ENCODE data around the gene IL1RAPL1.

Gene IL1RAPL1

DNA sequence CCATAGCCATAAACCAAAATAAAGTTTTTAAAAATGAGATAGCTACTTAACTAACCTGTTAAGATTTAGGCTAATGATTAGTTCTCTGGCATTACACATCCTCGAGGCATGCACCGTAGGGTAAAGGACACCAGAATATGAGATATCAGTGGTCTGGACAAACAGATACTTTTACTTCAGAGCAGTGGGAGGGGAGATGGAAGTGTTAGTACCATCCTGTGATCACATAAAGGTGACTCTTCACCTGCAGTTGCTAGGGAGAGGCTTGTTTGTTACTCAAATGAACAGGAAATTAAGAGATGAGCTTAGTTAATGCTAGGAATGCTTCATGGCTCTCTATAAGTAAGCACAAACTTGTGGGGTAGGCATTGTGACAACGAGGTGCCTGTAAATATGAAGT lies 1003.7 kb downstream of the IL1RAPL1 start:
- TF ChIP-seq, protein P1, sequence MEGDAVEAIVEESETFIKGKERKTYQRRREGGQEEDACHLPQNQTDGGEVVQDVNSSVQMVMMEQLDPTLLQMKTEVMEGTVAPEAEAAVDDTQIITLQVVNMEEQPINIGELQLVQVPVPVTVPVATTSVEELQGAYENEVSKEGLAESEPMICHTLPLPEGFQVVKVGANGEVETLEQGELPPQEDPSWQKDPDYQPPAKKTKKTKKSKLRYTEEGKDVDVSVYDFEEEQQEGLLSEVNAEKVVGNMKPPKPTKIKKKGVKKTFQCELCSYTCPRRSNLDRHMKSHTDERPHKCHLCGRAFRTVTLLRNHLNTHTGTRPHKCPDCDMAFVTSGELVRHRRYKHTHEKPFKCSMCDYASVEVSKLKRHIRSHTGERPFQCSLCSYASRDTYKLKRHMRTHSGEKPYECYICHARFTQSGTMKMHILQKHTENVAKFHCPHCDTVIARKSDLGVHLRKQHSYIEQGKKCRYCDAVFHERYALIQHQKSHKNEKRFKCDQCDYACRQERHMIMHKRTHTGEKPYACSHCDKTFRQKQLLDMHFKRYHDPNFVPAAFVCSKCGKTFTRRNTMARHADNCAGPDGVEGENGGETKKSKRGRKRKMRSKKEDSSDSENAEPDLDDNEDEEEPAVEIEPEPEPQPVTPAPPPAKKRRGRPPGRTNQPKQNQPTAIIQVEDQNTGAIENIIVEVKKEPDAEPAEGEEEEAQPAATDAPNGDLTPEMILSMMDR (conservative IDR thresholded peaks at IDR 0.05): no peak

DNA sequence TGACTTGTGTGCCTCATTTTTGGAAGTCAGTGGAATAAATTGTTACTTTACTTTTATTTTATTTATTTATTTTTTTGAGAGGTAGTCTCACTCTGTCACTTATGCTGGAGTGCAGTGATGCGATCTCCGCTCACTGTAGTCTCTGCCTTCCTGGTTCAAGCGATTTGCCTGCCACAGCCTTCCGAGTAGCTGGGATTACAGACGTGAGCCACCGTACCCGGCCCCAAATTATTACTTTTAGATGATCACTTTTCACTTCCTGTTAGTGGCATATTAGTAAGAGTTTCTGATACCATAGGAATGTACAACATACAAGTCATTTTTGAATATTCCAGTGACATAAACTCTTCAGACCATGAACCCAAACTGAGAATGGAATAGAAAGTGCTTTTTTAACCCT lies 1017.1 kb downstream of the IL1RAPL1 start:
- TF ChIP-seq, protein P1 (conservative IDR thresholded peaks at IDR 0.05): no peak
- H3K27ac ChIP-seq: no peak overlapping the region

More for the DNA sequence above, 1003.7 kb downstream of the IL1RAPL1 start:
- H3K27ac ChIP-seq: no peak overlapping the region

DNA sequence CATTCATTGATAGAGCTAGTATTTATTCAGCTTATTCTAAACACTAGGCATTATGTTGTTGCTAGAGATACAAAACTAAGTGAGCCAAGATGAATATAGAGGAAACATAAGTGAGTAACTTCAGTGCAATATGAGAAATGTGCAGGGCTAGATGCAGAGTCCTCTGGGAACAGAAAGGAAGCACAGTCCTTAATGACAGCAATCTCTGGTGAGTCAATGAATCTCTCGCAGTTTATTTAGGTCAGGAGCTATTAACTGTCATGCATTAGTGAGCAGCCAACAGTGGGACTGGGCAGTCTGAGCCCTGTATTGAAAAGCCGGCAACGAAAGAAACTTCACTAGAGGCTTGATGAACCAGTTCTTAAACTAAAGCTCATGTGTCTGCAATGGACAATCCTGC lies 1030.0 kb downstream of the IL1RAPL1 start:
- TF ChIP-seq, protein P1 (conservative IDR thresholded peaks at IDR 0.05): no peak

DNA sequence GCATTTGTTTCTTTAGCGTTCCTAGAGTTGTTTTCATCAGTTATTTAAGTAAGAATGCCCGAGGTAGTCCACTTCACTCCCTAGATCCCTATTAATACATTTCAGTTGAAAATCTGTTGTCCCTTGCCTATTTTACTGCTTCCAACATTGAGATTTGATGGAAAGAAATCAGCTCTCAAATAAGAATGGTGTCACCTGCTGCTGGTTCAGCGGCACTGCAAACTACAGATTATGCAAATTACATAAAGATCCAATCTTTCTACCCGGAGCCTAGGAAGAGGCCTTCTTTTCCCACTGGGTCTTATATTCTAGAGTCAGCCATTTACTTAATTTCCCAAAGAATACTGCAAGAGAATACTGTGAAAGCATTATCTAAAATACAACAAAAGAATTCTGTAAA lies 1030.5 kb downstream of the IL1RAPL1 start:
- peak overlapping the region; percentile 68 for H3K27ac ChIP-seq
- TF ChIP-seq, protein P1 (conservative IDR thresholded peaks at IDR 0.05): peak; percentile 67

More for the DNA sequence above, 1030.0 kb downstream of the IL1RAPL1 start:
- H3K27ac ChIP-seq: peak overlapping the region; percentile 68

DNA sequence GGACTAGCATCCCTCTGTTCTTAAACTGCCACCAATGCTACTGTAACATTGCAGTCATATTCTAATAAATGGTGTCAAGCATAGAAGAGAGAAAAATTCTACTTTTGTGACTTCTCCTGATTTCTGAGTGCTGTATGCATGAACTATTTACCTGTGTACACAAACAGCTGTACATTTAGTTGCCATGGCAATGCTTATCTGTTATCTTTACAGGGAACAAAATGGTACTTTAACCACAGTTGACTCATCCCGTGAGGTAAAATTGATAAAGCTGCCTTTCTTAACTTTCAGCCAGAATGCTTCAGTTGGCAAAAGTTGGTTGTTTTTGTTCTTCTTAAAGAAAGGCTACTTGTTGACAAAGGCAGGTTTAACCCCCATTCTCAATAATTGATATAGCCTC lies 1040.6 kb downstream of the IL1RAPL1 start:
- H3K27ac ChIP-seq: peak overlapping the region; percentile 88
- TF ChIP-seq, protein P1 (conservative IDR thresholded peaks at IDR 0.05): no peak

DNA sequence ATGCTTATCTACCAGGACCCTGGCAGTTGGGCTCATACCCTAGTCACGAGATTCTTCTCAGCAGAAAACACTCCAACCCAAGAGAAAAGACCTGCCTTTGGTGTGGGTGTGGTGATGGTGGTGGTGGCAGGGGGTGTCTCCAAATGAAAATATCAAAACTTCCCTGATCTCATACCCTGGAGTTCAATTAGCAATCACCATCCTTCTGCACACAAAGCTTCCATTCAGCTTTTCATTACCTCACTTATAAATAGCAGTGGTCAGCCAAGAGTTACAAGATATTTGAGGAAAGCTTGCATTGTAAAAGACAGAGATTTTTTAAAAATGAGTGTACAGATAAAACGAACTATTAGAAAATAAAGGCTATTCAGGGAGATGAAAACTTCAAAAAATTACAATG lies 1047.3 kb downstream of the IL1RAPL1 start:
- TF ChIP-seq, protein P1 (conservative IDR thresholded peaks at IDR 0.05): no peak
- H3K27ac ChIP-seq: no peak overlapping the region

DNA sequence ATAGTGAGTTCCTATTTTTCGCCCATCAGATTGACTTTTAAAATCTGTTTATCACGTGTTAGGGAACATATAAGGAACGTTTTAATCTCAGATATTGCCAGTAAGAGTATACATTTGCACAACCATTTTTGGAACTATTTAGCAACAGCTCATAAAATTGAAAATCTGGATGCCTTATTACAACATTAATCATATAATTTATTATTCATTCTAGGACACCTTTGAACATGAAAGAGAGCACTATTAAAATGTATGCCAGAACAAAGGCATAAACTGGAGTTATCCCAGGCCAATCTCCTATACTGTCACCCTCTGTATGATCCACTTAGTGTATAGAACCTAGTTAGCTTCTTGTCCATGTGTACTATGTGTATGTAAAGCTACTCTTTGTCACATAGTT lies 1049.1 kb downstream of the IL1RAPL1 start:
- H3K27ac ChIP-seq: no peak overlapping the region
- TF ChIP-seq, protein P1 (conservative IDR thresholded peaks at IDR 0.05): no peak

All from VCaP (cell line).